ENCODE data around the gene TJP2.

The TJP2 gene

GRCh38 chr9:69190863-69191181, 16.7 kb downstream of the TJP2 start:
- no peak overlapping the region for H4K91ac ChIP-seq (ENCODE audit: low read depth, low read length, poor library complexity)
- H3K4me2 ChIP-seq (ENCODE audit: insufficient read depth, low read length, poor library complexity, severe bottlenecking) = no peak overlapping the region
- no peak overlapping the region for H3K27ac ChIP-seq (replicated peaks; ENCODE audit: low read length)
- no peak overlapping the region for H3K14ac ChIP-seq (ENCODE audit: low read length)
- no peaks in the 10 kb centered on the region for H3K9me3 ChIP-seq (replicated peaks in 1 of 2; ENCODE audit: control insufficient read depth in 2 of 2, insufficient read depth in 1 of 2, low read depth in 1 of 2, low read length in 2 of 2)
- no peak overlapping the region for H4K8ac ChIP-seq (ENCODE audit: low read depth, low read length)
- no peak overlapping the region for H3K4me3 ChIP-seq (ENCODE audit: low read length in 2 of 2)
- no peak overlapping the region for H3K18ac ChIP-seq (ENCODE audit: low read length)
- H3K4ac ChIP-seq (ENCODE audit: low read length) = no peak overlapping the region
- H2AK5ac ChIP-seq (ENCODE audit: low read depth, low read length) = no peak overlapping the region
- no peak overlapping the region for H3K23ac ChIP-seq (ENCODE audit: low read depth, low read length, poor library complexity)
- H2AFZ ChIP-seq (ENCODE audit: low read length) = no peak overlapping the region
- no peak overlapping the region for H2BK5ac ChIP-seq (ENCODE audit: low read length)
- H2BK12ac ChIP-seq (ENCODE audit: low read length) = no peak overlapping the region
- no peak overlapping the region for H3K9ac ChIP-seq (ENCODE audit: low read depth, low read length, poor library complexity)
- no CpG with 5 or more reads among the region's 1 CpG for WGBS, 2 donors (ENCODE audit: extremely low coverage in 2 of 2, insufficient read length in 2 of 2, insufficient replicate concordance in 1 of 2)
- H2BK15ac ChIP-seq (ENCODE audit: low read length) = no peak overlapping the region
- no peak for DNase-seq (ENCODE audit: low spot score)
- no peaks in the 10 kb centered on the region for H3K27me3 ChIP-seq (ENCODE audit: control insufficient read depth in 3 of 3, insufficient read depth in 3 of 3, low read depth in 1 of 3, low read length in 3 of 3)
- no peaks in the 10 kb centered on the region for H3K36me3 ChIP-seq (replicated peaks in 1 of 2; ENCODE audit: control insufficient read depth in 2 of 2, insufficient read depth in 2 of 2, low read length in 2 of 2)
- no peaks in the 10 kb centered on the region for H3K4me1 ChIP-seq (ENCODE audit: control insufficient read depth in 2 of 2, insufficient read depth in 1 of 2, low read depth in 1 of 2, low read length in 2 of 2)
- H3K79me1 ChIP-seq (ENCODE audit: low read depth, low read length) = no peaks in the 10 kb centered on the region
- H2BK120ac ChIP-seq (ENCODE audit: low read depth, low read length) = no peak overlapping the region

- Histone ChIP-seq H3K18ac (ENCODE audit: low read length) (no peak overlapping the region), H2AK5ac (ENCODE audit: low read depth, low read length) (no peak overlapping the region), H3K4me3 (ENCODE audit: low read length in 2 of 2) (no peak overlapping the region), H2BK15ac (ENCODE audit: low read length) (no peak overlapping the region), H4K8ac (ENCODE audit: low read depth, low read length) (no peak overlapping the region), H2BK120ac (ENCODE audit: low read depth, low read length) (no peak overlapping the region), H3K23ac (ENCODE audit: low read depth, low read length, poor library complexity) (no peak overlapping the region), H3K14ac (ENCODE audit: low read length) (no peak overlapping the region), H3K27ac (replicated peaks; ENCODE audit: low read length) (no peak overlapping the region), H3K4me2 (ENCODE audit: insufficient read depth, low read length, poor library complexity, severe bottlenecking) (no peak overlapping the region), H3K9ac (ENCODE audit: low read depth, low read length, poor library complexity) (no peak overlapping the region), H2AFZ (ENCODE audit: low read length) (no peak overlapping the region), H3K4ac (ENCODE audit: low read length) (no peak overlapping the region), H2BK12ac (ENCODE audit: low read length) (no peak overlapping the region), H3K36me3 (replicated peaks in 1 of 2; ENCODE audit: control insufficient read depth in 2 of 2, insufficient read depth in 2 of 2, low read length in 2 of 2) (no peaks in the 10 kb centered on the region), H4K91ac (ENCODE audit: low read depth, low read length, poor library complexity) (no peak overlapping the region), H3K9me3 (replicated peaks in 1 of 2; ENCODE audit: control insufficient read depth in 2 of 2, insufficient read depth in 1 of 2, low read depth in 1 of 2, low read length in 2 of 2) (no peaks in the 10 kb centered on the region), H3K79me1 (ENCODE audit: low read depth, low read length) (no peaks in the 10 kb centered on the region), H3K4me1 (ENCODE audit: control insufficient read depth in 2 of 2, insufficient read depth in 1 of 2, low read depth in 1 of 2, low read length in 2 of 2) (no peaks in the 10 kb centered on the region), H3K27me3 (ENCODE audit: control insufficient read depth in 3 of 3, insufficient read depth in 3 of 3, low read depth in 1 of 3, low read length in 3 of 3) (no peaks in the 10 kb centered on the region), H2BK5ac (ENCODE audit: low read length) (no peak overlapping the region)
- no CpG with 5 or more reads among the region's 3 CpGs for WGBS, 2 donors (ENCODE audit: extremely low coverage in 2 of 2, insufficient read length in 2 of 2, insufficient replicate concordance in 1 of 2)
- DNase-seq (ENCODE audit: low spot score) = no peak
These were observed 17.2 kb downstream of the TJP2 start for GRCh38 chr9:69191231-69191630.

GRCh38 chr9:69192214-69192613, 18.1 kb downstream of the TJP2 start:
- H3K14ac ChIP-seq (ENCODE audit: low read length) = no peak overlapping the region
- no CpG with 5 or more reads among the region's 3 CpGs for WGBS, 2 donors (ENCODE audit: extremely low coverage in 2 of 2, insufficient read length in 2 of 2, insufficient replicate concordance in 1 of 2)
- H2BK120ac ChIP-seq (ENCODE audit: low read depth, low read length) = no peak overlapping the region
- no peak for DNase-seq (ENCODE audit: low spot score)
- no peak overlapping the region for H3K4me3 ChIP-seq (ENCODE audit: low read length in 2 of 2)
- no peak overlapping the region for H4K91ac ChIP-seq (ENCODE audit: low read depth, low read length, poor library complexity)
- H3K27ac ChIP-seq (replicated peaks; ENCODE audit: low read length) = no peak overlapping the region
- no peak overlapping the region for H3K9ac ChIP-seq (ENCODE audit: low read depth, low read length, poor library complexity)
- no peaks in the 10 kb centered on the region for H3K9me3 ChIP-seq (replicated peaks in 1 of 2; ENCODE audit: control insufficient read depth in 2 of 2, insufficient read depth in 1 of 2, low read depth in 1 of 2, low read length in 2 of 2)
- no peak overlapping the region for H3K4me2 ChIP-seq (ENCODE audit: insufficient read depth, low read length, poor library complexity, severe bottlenecking)
- H2AK5ac ChIP-seq (ENCODE audit: low read depth, low read length) = no peak overlapping the region
- H2BK5ac ChIP-seq (ENCODE audit: low read length) = no peak overlapping the region
- H3K4me1 ChIP-seq (ENCODE audit: control insufficient read depth in 2 of 2, insufficient read depth in 1 of 2, low read depth in 1 of 2, low read length in 2 of 2) = no peaks in the 10 kb centered on the region
- no peak overlapping the region for H2BK15ac ChIP-seq (ENCODE audit: low read length)
- H2BK12ac ChIP-seq (ENCODE audit: low read length) = no peak overlapping the region
- no peaks in the 10 kb centered on the region for H3K27me3 ChIP-seq (ENCODE audit: control insufficient read depth in 3 of 3, insufficient read depth in 3 of 3, low read depth in 1 of 3, low read length in 3 of 3)
- no peak overlapping the region for H3K4ac ChIP-seq (ENCODE audit: low read length)
- H4K8ac ChIP-seq (ENCODE audit: low read depth, low read length) = no peak overlapping the region
- H2AFZ ChIP-seq (ENCODE audit: low read length) = no peak overlapping the region
- no peak overlapping the region for H3K18ac ChIP-seq (ENCODE audit: low read length)
- H3K23ac ChIP-seq (ENCODE audit: low read depth, low read length, poor library complexity) = no peak overlapping the region
- H3K36me3 ChIP-seq (replicated peaks in 1 of 2; ENCODE audit: control insufficient read depth in 2 of 2, insufficient read depth in 2 of 2, low read length in 2 of 2) = no peaks in the 10 kb centered on the region
- H3K79me1 ChIP-seq (ENCODE audit: low read depth, low read length) = no peaks in the 10 kb centered on the region

GRCh38 chr9:69193685-69194032, 19.6 kb downstream of the TJP2 start:
- Histone ChIP-seq H3K9me3 (replicated peaks in 1 of 2; ENCODE audit: control insufficient read depth in 2 of 2, insufficient read depth in 1 of 2, low read depth in 1 of 2, low read length in 2 of 2) (no peaks in the 10 kb centered on the region), H2BK5ac (ENCODE audit: low read length) (no peak overlapping the region), H3K4me3 (ENCODE audit: low read length in 2 of 2) (no peak overlapping the region), H3K14ac (ENCODE audit: low read length) (no peak overlapping the region), H2BK120ac (ENCODE audit: low read depth, low read length) (no peak overlapping the region), H2BK12ac (ENCODE audit: low read length) (no peak overlapping the region), H3K36me3 (replicated peaks in 1 of 2; ENCODE audit: control insufficient read depth in 2 of 2, insufficient read depth in 2 of 2, low read length in 2 of 2) (no peaks in the 10 kb centered on the region), H2BK15ac (ENCODE audit: low read length) (no peak overlapping the region), H4K8ac (ENCODE audit: low read depth, low read length) (no peak overlapping the region), H3K4ac (ENCODE audit: low read length) (no peak overlapping the region), H3K4me1 (ENCODE audit: control insufficient read depth in 2 of 2, insufficient read depth in 1 of 2, low read depth in 1 of 2, low read length in 2 of 2) (no peaks in the 10 kb centered on the region), H3K18ac (ENCODE audit: low read length) (no peak overlapping the region), H3K27me3 (ENCODE audit: control insufficient read depth in 3 of 3, insufficient read depth in 3 of 3, low read depth in 1 of 3, low read length in 3 of 3) (no peaks in the 10 kb centered on the region), H3K23ac (ENCODE audit: low read depth, low read length, poor library complexity) (no peak overlapping the region), H2AFZ (ENCODE audit: low read length) (no peak overlapping the region), H3K79me1 (ENCODE audit: low read depth, low read length) (no peaks in the 10 kb centered on the region), H4K91ac (ENCODE audit: low read depth, low read length, poor library complexity) (no peak overlapping the region), H3K9ac (ENCODE audit: low read depth, low read length, poor library complexity) (no peak overlapping the region), H3K4me2 (ENCODE audit: insufficient read depth, low read length, poor library complexity, severe bottlenecking) (no peak overlapping the region), H3K27ac (replicated peaks; ENCODE audit: low read length) (no peak overlapping the region), H2AK5ac (ENCODE audit: low read depth, low read length) (no peak overlapping the region)
- DNase-seq (ENCODE audit: low spot score) = no peak
- WGBS, 2 donors (ENCODE audit: extremely low coverage in 2 of 2, insufficient read length in 2 of 2, insufficient replicate concordance in 1 of 2) = no CpG with 5 or more reads among the region's 1 CpG

Measured in neuronal stem cell (in vitro differentiated cells).